ENCODE data around the gene LRP11. TPM values are rescaled to one million over a fixed set of nuclear protein-coding genes. Genes with fewer than 3 reads are reported as not detected.

Gene LRP11
- total RNA-seq, 3 donors from 2014 or later (not counting 1 experiment from before 2014, with no cell fraction given), result 0.16 to 0.43 (median 0.26) TPM

DNA sequence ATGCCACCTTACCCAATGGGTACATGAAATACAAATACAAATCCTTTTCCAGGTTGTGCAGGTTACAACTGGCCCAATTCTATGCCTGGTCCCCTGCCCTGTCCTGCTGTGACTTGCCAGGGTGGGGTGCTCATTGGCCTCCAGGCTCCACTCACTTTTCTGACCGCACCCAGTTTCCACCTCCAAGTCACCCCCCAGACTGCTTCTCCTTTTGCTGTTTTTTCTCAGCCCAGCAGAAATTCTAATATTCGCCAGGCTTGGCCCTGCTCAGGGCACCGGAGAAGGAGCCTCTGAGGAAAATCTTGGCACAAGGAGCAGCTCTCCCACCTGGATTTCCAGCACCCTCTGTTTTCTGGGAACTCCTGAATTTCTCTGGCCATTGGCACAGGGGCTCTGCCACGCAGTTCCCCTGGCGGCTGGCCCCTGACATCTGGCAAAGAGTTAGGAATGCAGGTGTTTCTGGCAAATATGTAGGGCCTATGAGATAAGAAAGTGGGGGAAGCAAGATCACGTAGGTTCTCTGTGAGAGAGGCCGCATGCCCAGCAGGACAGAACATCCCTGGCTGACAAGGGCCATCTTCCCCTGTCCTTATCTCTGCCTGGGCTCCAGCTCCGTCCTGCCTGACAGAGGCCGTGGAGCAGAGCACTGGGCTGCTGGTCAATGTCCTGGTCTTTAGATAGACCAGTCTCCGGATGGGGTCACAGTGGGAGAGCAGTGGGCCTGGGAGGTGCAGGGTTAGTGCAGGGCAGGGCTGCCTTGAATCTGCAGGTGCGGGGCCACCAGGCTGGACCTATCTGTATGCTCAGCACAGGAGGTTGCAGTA, 36.7 kb upstream of the LRP11 start:
- H3K4me3 ChIP-seq (ENCODE audit: low read length), result no peak overlapping the region
- Mint-ChIP-seq H3K4me1 (peaks cover 0 to 3% of the 10 kb centered on the region in 2 donors), H3K4me3 (no peak overlapping the region), H3K27ac (no peak overlapping the region), H3K27me3 (ENCODE audit: low read depth in 2 of 2) (peaks cover 9 to 10% of the 10 kb centered on the region in 2 donors), H3K36me3 (no peaks in the 10 kb centered on the region), H3K9me3 (no peaks in the 10 kb centered on the region)
- H3K4me1 ChIP-seq (ENCODE audit: control insufficient read depth, insufficient read depth, low read length), result no peaks in the 10 kb centered on the region
- DNase-seq, result no peak
- no peak overlapping the region for H3K27ac ChIP-seq (ENCODE audit: low read length)
- ATAC-seq, result no peak
- intact Hi-C loops (cut with micrococcal nuclease), result no loop called here
- no peaks in the 10 kb centered on the region for H3K27me3 ChIP-seq (ENCODE audit: control insufficient read depth, insufficient read depth, low read length)
- H3K9me3 ChIP-seq (ENCODE audit: control insufficient read depth, insufficient read depth, low read length), result no peaks in the 10 kb centered on the region
- TF ChIP-seq, protein P1, sequence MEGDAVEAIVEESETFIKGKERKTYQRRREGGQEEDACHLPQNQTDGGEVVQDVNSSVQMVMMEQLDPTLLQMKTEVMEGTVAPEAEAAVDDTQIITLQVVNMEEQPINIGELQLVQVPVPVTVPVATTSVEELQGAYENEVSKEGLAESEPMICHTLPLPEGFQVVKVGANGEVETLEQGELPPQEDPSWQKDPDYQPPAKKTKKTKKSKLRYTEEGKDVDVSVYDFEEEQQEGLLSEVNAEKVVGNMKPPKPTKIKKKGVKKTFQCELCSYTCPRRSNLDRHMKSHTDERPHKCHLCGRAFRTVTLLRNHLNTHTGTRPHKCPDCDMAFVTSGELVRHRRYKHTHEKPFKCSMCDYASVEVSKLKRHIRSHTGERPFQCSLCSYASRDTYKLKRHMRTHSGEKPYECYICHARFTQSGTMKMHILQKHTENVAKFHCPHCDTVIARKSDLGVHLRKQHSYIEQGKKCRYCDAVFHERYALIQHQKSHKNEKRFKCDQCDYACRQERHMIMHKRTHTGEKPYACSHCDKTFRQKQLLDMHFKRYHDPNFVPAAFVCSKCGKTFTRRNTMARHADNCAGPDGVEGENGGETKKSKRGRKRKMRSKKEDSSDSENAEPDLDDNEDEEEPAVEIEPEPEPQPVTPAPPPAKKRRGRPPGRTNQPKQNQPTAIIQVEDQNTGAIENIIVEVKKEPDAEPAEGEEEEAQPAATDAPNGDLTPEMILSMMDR (IDR thresholded peaks at IDR 0.05), result no peak
- no peaks in the 10 kb centered on the region for H3K36me3 ChIP-seq (ENCODE audit: control insufficient read depth, insufficient read depth, low read length)
- WGBS (ENCODE audit: insufficient coverage), result 93% methylated on average over 11 of the region's 11 CpGs

DNA sequence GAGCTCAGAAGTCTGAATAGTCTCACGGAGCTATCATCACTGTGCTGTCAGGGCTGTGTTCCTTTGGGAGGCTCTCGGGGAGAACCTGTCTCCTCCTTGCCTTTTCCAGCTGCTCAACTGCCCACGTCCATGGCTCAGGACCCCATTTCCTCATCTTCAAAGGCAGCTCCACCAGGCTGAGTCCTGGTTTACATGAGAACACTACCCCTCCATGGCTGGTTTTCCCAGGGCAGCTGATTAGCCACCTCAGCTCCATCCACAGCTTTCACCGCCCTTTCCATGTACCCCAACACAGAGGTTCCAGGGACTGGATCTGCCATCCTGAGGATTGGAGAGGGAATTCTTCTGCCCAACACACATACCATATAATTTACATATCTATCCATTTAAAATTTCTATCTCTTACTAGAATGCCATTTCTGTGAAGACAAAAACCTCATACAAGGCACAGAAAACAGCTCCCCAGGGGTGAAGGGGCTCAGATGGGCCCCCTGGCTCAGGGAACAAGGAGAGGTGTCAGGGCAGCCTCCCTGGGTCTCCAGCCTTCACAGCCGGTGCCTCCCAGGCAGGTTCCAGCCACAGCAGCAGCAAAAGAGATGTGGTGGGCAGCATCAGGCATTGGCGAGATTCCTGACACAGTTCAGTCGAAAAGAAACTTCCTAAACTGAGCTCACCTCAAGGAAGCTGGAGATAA, 35.9 kb upstream of the LRP11 start:
- TF ChIP-seq, protein P1 (IDR thresholded peaks at IDR 0.05), result no peak
- 82% methylated on average over 7 of the region's 7 CpGs for WGBS (ENCODE audit: insufficient coverage)
- no peak overlapping the region for H3K4me3 Mint-ChIP-seq
- no peak overlapping the region for H3K27ac Mint-ChIP-seq
- no peaks in the 10 kb centered on the region for H3K36me3 Mint-ChIP-seq
- H3K27me3 Mint-ChIP-seq (ENCODE audit: low read depth in 2 of 2), result peaks cover 9 to 10% of the 10 kb centered on the region in 2 donors
- H3K27ac ChIP-seq (ENCODE audit: low read length), result no peak overlapping the region
- ATAC-seq, result no peak
- intact Hi-C loops (cut with micrococcal nuclease), result no loop called here
- H3K36me3 ChIP-seq (ENCODE audit: control insufficient read depth, insufficient read depth, low read length), result no peaks in the 10 kb centered on the region
- no peaks in the 10 kb centered on the region for H3K9me3 ChIP-seq (ENCODE audit: control insufficient read depth, insufficient read depth, low read length)
- H3K27me3 ChIP-seq (ENCODE audit: control insufficient read depth, insufficient read depth, low read length), result no peaks in the 10 kb centered on the region
- DNase-seq, result no peak
- H3K4me1 ChIP-seq (ENCODE audit: control insufficient read depth, insufficient read depth, low read length), result no peaks in the 10 kb centered on the region
- H3K9me3 Mint-ChIP-seq, result no peaks in the 10 kb centered on the region
- H3K4me3 ChIP-seq (ENCODE audit: low read length), result no peak overlapping the region
- H3K4me1 Mint-ChIP-seq, result peaks cover 0 to 6% of the 10 kb centered on the region in 2 donors

DNA sequence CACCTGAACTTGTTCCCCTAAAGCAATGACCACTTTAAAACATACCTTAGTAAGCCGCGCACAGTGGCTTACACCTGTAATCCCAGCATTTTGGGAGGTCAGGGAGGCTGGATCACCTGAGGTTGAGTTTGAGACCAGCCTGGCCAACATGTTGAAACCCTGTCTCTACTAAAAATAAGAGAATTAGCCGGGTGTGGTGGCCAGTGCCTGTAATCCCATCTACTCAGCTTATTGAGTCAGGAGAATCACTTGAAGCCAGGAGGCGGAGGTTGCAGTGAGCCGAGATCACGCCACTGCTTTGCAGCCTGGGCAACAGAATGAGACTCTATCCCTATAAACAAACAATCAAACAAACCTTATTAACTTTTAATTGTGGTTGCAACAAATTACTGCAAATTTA, 35.3 kb upstream of the LRP11 start:
- H3K36me3 Mint-ChIP-seq, result no peaks in the 10 kb centered on the region
- Histone ChIP-seq H3K9me3 (ENCODE audit: control insufficient read depth, insufficient read depth, low read length) (no peaks in the 10 kb centered on the region), H3K27me3 (ENCODE audit: control insufficient read depth, insufficient read depth, low read length) (no peaks in the 10 kb centered on the region), H3K4me1 (ENCODE audit: control insufficient read depth, insufficient read depth, low read length) (no peaks in the 10 kb centered on the region), H3K36me3 (ENCODE audit: control insufficient read depth, insufficient read depth, low read length) (no peaks in the 10 kb centered on the region), H3K4me3 (ENCODE audit: low read length) (no peak overlapping the region), H3K27ac (ENCODE audit: low read length) (no peak overlapping the region)
- no peak overlapping the region for H3K27ac Mint-ChIP-seq
- H3K9me3 Mint-ChIP-seq, result no peaks in the 10 kb centered on the region
- intact Hi-C loops (cut with micrococcal nuclease), result no loop called here
- H3K27me3 Mint-ChIP-seq (ENCODE audit: low read depth in 2 of 2), result peaks cover 10% of the 10 kb centered on the region in 2 donors
- DNase-seq (no peak), ATAC-seq (no peak)
- no peak overlapping the region for H3K4me3 Mint-ChIP-seq
- peaks cover 0 to 6% of the 10 kb centered on the region in 2 donors for H3K4me1 Mint-ChIP-seq
- TF ChIP-seq, protein P1 (IDR thresholded peaks at IDR 0.05), result no peak
- 94% methylated on average over 6 of the region's 6 CpGs for WGBS (ENCODE audit: insufficient coverage)
